ENCODE measurements around the gene TCN2.

The TCN2 gene

DNA sequence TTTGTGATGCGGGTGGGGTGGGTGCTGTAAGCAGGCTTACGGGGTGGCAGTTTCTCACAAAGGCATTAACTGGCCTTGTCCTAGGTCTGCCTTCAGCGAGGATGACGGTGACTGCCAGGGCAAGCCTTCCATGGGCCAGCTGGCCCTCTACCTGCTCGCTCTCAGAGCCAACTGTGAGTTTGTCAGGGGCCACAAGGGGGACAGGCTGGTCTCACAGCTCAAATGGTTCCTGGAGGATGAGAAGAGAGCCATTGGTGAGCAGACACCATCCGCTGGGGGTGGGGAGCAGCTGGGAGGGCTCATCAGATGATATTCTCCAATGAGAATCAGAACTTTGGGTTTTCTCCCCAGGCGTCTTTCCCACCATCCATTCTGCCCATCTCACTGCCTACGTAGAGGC is 5.8 kb downstream of the TCN2 start:
- Histone ChIP-seq H3K27ac (replicated peaks) (no peak overlapping the region), H3K4me3 (replicated peaks; ENCODE audit: insufficient read depth, low read length) (no peak overlapping the region), H3K27me3 (ENCODE audit: insufficient read depth, poor library complexity, severe bottlenecking) (no peaks in the 10 kb centered on the region)
- no peak for DNase-seq (ENCODE audit: low read depth in 1 of 2, low spot score in 1 of 2)
- TF ChIP-seq, protein P1, sequence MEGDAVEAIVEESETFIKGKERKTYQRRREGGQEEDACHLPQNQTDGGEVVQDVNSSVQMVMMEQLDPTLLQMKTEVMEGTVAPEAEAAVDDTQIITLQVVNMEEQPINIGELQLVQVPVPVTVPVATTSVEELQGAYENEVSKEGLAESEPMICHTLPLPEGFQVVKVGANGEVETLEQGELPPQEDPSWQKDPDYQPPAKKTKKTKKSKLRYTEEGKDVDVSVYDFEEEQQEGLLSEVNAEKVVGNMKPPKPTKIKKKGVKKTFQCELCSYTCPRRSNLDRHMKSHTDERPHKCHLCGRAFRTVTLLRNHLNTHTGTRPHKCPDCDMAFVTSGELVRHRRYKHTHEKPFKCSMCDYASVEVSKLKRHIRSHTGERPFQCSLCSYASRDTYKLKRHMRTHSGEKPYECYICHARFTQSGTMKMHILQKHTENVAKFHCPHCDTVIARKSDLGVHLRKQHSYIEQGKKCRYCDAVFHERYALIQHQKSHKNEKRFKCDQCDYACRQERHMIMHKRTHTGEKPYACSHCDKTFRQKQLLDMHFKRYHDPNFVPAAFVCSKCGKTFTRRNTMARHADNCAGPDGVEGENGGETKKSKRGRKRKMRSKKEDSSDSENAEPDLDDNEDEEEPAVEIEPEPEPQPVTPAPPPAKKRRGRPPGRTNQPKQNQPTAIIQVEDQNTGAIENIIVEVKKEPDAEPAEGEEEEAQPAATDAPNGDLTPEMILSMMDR (IDR thresholded peaks at IDR 0.05; ENCODE audit: insufficient read depth, low read length): no peak
- TF ChIP-seq POLR2AphosphoS5 (IDR thresholded peaks at IDR 0.05; ENCODE audit: low read depth): no peak
- no peak for TF ChIP-seq SPI1 (IDR thresholded peaks at IDR 0.05; ENCODE audit: borderline replicate concordance, low read depth)
- TF ChIP-seq, protein P2, sequence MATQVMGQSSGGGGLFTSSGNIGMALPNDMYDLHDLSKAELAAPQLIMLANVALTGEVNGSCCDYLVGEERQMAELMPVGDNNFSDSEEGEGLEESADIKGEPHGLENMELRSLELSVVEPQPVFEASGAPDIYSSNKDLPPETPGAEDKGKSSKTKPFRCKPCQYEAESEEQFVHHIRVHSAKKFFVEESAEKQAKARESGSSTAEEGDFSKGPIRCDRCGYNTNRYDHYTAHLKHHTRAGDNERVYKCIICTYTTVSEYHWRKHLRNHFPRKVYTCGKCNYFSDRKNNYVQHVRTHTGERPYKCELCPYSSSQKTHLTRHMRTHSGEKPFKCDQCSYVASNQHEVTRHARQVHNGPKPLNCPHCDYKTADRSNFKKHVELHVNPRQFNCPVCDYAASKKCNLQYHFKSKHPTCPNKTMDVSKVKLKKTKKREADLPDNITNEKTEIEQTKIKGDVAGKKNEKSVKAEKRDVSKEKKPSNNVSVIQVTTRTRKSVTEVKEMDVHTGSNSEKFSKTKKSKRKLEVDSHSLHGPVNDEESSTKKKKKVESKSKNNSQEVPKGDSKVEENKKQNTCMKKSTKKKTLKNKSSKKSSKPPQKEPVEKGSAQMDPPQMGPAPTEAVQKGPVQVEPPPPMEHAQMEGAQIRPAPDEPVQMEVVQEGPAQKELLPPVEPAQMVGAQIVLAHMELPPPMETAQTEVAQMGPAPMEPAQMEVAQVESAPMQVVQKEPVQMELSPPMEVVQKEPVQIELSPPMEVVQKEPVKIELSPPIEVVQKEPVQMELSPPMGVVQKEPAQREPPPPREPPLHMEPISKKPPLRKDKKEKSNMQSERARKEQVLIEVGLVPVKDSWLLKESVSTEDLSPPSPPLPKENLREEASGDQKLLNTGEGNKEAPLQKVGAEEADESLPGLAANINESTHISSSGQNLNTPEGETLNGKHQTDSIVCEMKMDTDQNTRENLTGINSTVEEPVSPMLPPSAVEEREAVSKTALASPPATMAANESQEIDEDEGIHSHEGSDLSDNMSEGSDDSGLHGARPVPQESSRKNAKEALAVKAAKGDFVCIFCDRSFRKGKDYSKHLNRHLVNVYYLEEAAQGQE (IDR thresholded peaks at IDR 0.05; ENCODE audit: insufficient replicate concordance, low read depth): no peak
- TF ChIP-seq GABPA (IDR thresholded peaks at IDR 0.05; ENCODE audit: low read depth): no peak

DNA sequence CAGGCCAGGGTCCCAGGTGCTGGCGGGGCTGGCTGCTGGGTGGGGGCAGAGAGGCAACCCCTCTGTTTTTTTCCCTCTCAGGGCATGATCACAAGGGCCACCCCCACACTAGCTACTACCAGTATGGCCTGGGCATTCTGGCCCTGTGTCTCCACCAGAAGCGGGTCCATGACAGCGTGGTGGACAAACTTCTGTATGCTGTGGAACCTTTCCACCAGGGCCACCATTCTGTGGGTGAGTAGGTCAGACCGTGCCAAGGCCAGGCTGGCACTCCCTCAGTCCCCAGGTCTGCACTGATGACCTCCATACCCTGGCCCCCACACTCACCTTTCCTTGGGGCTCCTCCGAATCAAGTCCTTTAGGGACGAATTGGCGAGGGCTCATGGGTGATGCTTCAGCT is 7.3 kb downstream of the TCN2 start:
- no peak for DNase-seq (ENCODE audit: low read depth in 1 of 2, low spot score in 1 of 2)
- TF ChIP-seq, protein P1 (IDR thresholded peaks at IDR 0.05; ENCODE audit: insufficient read depth, low read length): no peak
- TF ChIP-seq SPI1 (IDR thresholded peaks at IDR 0.05; ENCODE audit: borderline replicate concordance, low read depth) (no peak), GABPA (IDR thresholded peaks at IDR 0.05; ENCODE audit: low read depth) (no peak), POLR2AphosphoS5 (IDR thresholded peaks at IDR 0.05; ENCODE audit: low read depth) (no peak)
- TF ChIP-seq, protein P2 (IDR thresholded peaks at IDR 0.05; ENCODE audit: insufficient replicate concordance, low read depth): no peak
- H3K4me3 ChIP-seq (replicated peaks; ENCODE audit: insufficient read depth, low read length): no peak overlapping the region
- no peak overlapping the region for H3K27ac ChIP-seq (replicated peaks)
- H3K27me3 ChIP-seq (ENCODE audit: insufficient read depth, poor library complexity, severe bottlenecking): no peaks in the 10 kb centered on the region

DNA sequence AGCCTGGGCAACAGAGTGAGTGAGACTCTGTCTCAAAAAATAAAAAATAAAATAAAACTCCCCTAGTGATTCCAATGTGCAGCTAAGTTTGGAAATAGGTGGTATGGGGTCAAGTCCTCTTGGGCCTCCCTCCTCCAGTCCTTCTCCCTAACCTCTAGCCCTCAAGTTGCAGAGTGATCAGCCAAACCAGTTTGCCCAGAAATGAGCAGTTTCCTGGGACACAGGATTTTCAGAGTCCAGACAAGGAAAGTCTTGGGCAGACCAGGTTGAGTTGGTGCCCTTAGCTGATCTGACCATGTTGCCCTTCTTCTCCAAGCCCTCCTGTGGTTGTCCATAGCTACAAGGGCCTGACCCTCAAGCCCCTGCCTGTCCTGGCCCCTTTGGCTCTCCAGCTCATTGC is 7.9 kb downstream of the TCN2 start:
- TF ChIP-seq POLR2AphosphoS5 (IDR thresholded peaks at IDR 0.05; ENCODE audit: low read depth): no peak
- TF ChIP-seq, protein P2 (IDR thresholded peaks at IDR 0.05; ENCODE audit: insufficient replicate concordance, low read depth): no peak
- TF ChIP-seq SPI1 (IDR thresholded peaks at IDR 0.05; ENCODE audit: borderline replicate concordance, low read depth): no peak
- no peak for TF ChIP-seq GABPA (IDR thresholded peaks at IDR 0.05; ENCODE audit: low read depth)
- TF ChIP-seq, protein P1 (IDR thresholded peaks at IDR 0.05; ENCODE audit: insufficient read depth, low read length): no peak

More for the DNA sequence above, 7.9 kb downstream of the TCN2 start:
- no peak overlapping the region for H3K27ac ChIP-seq (replicated peaks)
- no peaks in the 10 kb centered on the region for H3K27me3 ChIP-seq (ENCODE audit: insufficient read depth, poor library complexity, severe bottlenecking)
- no peak overlapping the region for H3K4me3 ChIP-seq (replicated peaks; ENCODE audit: insufficient read depth, low read length)
- no peak for DNase-seq (ENCODE audit: low read depth in 1 of 2, low spot score in 1 of 2)
